ENCODE measurements around the gene SECTM1. TPM values are rescaled to one million over a fixed set of nuclear protein-coding genes. Genes with fewer than 3 reads are reported as not detected.

The SECTM1 gene
- total RNA-seq, 1 donor from 2014 or later: 3.0 TPM

DNA sequence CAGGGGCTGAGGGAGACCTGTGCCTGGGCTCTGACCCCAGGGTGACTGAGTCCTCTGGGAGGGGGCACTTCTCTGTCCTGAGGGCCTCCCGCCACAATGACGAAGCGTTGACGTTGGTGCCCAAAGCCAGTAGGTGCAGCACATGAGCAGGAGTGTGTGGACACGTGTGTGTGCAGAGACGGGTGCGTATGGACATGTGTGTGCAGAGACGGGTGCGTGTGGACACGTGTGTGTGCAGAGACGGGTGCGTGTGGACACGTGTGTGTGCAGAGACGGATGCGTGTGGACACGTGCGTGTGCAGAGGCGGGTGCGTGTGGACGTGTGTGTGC lies 15.4 kb downstream of the SECTM1 start:
- ATAC-seq: no peak

DNA sequence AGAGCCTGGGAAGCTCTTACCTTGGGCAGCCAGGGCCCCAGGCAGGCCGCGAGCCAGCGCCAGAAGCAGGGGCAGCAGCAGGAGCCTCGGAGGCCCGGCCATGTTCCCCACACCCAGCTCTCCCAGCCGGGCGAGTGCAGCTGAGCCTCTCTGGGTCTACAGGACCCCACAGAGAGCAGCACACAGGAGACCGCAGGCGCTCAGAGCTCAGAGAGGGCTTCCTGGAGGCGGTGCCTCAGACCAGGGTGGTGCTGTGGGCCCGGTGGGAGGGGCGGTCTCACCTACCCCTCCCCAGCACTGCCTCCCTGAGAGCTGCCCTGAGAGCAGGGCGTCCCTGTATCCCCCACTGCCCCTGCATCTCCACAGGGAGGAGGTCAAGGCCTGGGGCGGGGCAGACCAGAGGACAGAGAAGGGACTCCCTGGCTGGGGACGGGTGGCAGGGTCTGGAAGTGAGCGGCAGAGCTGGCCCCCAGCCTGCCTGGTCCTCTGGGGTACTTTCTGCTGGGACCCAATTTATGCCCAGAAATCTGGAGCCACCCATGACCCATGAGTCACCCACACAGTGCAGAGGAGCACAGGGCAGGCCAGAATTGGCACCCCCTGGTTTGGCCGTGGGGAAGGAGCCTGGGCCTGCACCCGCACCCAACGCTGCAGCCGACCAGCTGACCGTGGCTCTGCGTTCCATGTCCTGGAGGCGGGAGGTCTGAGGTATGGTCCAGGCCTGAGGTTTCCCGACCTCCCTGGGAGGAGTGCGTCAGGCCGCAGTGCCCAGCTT lies 16.0 kb downstream of the SECTM1 start, which contains the start of gene CD7:
Gene CD7 (minus strand): TSS at position 215 of the 775 bp plus-strand sequence. CDS start 113 bp downstream, at position 102.
- ATAC-seq: no peak

More for the DNA sequence above, 15.4 kb downstream of the SECTM1 start:
- no peak for DNase-seq (ENCODE audit: low spot score)

DNA sequence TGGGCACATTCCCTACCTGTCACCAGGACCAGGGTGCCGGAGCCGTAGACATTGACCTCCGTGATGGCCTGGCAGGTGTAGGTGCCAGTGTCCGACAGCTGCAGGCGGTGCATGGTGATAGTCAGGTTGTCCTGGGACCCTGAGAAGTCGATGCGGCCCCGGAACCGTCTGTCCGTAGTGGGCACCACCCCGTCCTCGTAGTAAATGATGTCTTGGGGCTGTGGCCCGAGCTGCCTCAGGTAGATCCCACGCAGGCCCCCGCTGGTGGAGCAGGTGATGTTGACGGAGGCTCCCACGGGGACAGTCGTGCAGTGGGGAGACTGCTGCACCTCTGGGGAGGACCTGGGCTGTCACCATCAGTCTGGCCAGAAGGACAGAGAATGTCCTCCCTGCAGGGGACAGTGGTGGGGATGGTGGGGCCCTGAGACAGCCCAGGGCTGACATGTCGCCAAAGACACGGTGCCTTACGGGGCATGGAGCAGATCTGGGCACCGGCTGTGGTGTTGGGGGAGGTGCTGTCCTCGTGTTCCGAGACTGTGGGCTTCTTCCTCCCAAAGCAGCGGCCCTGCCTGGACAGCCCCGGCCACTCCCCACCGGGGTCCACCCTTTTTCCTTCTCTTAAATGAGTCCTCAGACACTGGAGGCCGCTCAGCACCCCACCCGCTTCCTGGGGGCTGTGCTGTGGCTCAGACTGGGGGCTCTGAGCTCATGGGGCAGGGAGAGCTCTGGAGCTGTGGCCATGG lies 16.7 kb downstream of the SECTM1 start:
- ATAC-seq (no peak), DNase-seq (ENCODE audit: low spot score) (no peak)

More for the DNA sequence above, 16.0 kb downstream of the SECTM1 start, which contains the start of gene CD7:
- no peak for DNase-seq (ENCODE audit: low spot score)

DNA sequence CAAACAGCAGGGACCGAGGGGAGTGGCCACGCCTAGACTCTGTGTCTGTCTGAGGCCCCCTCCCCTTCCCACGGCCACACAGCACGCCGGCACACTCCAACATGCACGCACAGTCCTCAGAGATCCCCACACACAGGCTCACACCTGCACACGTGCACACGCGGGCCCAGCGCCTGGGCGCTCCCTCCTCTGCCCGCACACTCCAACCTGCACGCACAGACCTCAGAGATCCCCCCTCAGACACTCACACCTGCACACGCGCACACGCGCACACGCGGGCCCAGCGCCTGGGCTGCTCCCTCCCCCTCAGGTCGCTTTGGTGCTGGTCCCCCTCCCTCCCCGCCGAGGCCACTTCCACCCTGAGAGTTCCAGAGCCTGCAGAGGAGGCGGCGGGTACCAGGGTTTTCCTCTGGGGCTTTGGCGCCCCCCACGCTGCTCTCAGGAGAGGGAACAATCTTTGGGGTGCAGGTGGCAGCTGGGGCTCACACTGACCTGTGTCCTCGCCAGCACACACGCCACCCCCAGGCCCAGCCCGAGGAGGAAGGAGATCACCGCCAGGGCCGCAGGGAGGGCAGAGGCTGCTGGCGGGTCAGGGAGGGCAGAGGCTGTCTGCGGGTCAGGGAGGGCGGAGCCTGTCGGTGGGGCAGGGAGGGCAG lies 17.7 kb downstream of the SECTM1 start:
- no peak for DNase-seq (ENCODE audit: low spot score)

DNA sequence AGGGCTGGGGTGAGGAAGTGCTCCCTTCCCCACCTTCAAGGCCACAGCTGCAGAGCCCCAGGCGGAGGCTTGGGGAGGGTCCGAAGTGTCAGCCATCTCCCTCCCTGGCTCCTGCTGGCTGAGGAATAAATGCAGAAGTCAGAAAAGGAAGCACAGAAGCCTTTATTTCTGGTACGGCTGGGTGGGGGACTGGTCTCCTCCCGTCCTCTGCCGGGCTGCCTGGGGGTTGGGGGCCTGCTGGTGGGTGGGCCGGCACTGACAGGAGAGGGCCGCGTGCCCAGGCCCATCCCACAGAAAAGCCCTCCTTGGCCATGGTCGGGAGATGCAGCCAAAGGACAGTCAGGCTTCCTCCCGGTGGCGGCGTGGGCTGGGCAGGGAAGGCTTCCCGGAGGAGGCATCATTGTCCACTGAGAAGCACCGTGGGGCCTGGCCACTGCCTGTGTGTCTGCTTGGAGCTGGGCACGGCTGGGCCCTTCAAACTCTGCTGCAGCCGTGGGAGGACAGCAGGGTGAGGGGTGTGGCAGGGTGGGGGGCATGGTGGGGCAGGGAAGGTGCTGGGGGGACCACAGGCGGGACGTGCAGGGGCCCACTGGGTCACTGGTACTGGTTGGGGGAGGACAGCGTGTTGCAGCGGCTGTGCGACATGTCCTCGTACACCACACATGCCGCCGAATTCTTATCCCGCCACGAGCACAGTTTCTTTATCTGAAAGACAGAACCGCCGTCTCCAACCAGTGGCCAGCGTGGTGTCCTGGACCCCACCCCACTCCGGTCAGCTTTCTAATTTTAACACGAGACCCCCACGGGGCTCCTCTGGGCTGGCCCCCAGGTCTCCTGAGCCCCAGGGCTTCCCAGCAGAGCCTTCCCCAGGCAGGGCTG lies 18.6 kb downstream of the SECTM1 start:
- DNase-seq (ENCODE audit: low spot score) (no peak), ATAC-seq (no peak)

More for the DNA sequence above, 17.7 kb downstream of the SECTM1 start:
- ATAC-seq: peak; percentile 69

DNA sequence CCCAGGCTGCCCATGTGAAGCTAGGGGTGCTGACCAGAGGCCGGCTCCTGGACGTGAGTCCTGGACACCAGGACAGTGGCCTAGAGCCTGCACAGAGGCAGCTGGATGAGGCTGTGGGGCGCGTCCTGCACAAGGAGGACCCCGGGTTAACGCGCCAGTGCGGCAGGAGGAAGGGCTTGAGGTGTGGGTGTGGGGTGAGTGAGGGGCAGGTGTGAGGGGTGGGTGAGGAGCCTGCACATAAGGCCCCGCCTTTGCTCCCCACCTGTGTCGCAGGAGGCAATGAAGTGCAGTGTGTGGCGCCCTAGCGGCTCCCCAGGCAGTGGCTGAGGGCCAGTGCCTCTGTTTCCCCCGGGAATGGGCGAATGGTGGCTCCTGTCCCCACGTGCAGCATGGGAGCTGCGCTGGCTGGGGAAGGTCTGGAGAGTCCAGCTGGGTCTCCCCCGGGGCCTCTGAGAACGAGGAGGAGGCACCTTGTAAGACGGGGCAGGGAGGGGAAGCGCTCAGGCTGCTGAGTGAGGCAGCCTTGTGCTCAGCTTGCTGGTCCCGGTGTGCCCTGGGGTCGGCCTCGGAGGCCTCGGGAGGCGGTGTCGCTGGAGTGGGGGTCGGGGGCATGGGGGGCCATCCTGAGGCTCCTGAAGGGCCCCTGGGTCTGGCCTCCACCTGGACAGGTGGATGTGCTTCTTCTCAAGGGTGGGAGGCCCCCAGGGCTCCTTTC lies 19.4 kb downstream of the SECTM1 start:
- DNase-seq (ENCODE audit: low spot score) (no peak), ATAC-seq (no peak)

DNA sequence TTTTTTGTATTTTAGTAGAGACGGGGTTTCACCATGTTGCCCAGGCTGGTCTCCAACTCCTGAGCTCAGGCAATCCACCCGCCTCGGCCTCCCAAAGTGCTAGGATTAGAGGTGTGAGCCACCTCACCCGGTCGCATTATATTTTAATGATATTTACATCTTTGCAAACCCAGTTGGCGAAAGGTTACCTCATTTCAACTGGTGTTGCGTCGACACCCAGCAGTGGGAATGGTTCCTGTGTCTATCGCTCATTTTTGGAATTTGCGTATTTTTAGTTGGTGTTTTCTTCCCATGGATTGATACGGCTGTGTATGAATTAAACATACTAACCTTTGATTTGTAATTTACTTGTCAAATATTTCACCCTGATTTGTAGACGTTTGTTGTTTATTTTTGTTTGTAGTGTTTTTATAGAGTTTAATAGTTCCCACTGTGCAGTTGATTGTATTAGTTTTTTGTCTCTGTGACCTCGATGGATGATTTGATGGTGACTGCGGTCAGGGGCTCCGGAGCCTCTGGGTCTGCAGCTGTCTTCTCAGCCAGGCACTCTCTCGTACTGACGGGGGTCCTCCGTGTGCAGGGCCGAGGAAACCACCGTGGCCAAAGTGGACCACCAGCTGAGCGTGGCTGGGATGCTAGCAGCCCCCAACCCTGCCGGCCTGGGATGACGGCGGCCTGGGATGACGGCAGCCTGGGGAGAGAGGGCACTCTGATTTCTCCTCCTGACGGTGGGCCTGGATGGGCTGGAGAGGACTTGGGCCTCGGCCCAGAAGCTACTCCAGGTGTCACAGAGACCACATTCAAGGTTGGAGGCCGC lies 20.2 kb downstream of the SECTM1 start:
- no peak for ATAC-seq
- no peak for DNase-seq (ENCODE audit: low spot score)

DNA sequence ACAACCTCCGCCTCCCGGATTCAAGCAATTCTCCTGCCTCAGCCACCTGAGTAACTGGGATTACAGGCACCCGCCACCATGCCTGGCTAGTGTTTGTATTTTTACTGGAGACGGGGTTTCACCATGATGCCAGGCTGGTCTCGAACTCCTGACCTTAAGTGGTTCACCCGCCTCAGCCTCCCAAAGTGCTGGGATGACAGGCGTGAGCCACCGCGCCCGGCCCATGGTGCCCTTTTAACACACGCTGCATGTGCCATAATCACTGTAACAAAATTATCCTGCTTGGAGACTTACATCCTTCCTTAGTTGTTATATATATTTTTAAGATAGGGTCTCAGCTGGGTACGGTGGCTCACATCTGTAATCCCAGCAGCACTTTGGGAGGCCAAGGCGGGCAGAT lies 21.6 kb downstream of the SECTM1 start:
- ATAC-seq: no peak
- no peak for DNase-seq (ENCODE audit: low spot score)

DNA sequence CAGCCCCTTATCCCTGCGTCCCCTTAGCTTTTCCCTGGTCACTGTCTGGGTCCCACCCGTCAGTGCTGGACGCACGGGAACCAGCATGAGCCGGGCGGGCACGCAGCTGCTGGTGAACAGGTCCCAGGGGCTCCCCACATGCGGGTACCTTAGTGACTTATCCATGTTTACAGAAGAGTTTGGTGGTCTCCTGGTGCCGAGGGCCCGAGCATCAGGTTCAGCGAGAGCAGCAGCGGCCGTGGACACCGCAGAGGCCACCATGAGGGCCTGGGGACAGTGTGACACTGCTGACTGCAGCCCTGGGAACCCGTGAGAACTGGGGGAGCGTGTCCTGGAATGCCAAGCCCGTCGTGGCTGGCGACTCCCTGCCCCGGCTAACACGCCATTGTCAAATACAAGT lies 22.7 kb downstream of the SECTM1 start:
- ATAC-seq (no peak), DNase-seq (ENCODE audit: low spot score) (no peak)

DNA sequence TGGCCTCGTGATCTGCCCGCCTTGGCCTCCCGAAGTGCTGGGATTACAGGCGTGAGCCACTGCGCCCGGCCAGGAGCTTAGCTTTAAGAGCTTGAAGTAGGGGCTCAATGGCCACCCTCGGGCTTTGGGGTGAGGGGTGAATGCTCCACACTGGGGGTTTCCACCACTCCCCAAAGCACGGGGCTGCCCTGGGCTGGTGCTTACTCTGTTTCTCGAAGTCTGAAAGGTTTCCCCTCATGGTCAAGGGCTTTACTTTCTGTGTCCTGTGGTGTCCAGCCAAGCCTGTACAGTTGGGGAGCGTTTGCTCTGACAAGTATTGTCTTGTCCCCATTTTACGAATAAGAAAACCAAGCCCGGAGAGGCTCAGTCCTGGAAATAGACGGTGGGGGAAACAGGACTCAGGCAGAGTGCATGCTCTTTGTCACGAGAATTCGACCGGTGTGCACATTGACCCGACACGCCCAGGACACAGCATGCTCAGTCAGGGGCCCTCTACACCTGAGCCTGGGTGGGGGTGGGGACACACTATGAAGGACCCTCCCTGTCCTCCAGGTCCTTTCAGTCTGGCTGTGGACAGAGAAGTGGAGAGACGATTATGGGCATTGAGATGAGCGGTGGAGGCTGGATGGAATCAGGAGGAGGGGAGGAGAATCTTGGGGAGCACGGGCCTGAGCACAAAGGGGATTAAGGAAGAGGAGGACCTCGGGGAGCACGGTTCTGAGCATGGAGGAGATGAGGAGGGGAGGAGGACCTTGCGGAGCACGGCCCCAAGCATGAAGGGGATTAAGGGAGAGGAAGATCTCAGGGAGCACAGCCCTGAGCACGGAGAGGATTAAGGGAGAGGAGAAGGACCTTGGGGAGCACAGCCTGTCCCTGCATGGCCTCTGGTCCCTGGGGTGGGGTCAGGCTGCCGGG lies 23.7 kb downstream of the SECTM1 start:
- DNase-seq (ENCODE audit: low spot score) (no peak), ATAC-seq (peak; percentile 80)

DNA sequence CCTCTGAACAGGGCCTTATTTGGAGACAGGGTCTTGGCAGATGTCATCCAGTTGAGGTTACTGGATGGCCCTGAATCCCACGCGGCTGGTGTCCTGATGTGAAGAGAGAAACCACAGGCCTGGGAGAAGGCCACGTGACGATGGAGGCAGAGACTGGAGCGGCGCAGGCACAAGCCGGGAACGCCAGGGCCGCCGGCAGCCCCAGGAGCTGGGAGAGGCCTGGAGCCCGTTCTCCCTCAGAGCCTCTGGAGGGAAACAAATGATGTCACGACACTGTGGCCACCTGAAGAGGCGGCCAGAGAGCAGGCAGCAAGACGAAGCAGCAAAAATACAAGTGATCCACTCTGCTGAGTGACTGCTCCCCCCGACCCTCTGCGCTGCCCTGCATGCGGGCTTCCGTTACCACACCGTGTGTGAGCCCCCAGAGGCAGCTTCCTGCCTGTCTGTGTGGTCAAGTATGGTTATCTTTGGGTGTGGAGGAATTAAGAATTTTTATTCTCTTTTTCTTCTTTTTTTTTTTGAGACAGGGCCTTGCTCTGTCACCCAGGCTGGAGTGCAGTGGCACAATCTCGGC lies 27.8 kb downstream of the SECTM1 start:
- DNase-seq (ENCODE audit: low spot score) (no peak), ATAC-seq (no peak)

DNA sequence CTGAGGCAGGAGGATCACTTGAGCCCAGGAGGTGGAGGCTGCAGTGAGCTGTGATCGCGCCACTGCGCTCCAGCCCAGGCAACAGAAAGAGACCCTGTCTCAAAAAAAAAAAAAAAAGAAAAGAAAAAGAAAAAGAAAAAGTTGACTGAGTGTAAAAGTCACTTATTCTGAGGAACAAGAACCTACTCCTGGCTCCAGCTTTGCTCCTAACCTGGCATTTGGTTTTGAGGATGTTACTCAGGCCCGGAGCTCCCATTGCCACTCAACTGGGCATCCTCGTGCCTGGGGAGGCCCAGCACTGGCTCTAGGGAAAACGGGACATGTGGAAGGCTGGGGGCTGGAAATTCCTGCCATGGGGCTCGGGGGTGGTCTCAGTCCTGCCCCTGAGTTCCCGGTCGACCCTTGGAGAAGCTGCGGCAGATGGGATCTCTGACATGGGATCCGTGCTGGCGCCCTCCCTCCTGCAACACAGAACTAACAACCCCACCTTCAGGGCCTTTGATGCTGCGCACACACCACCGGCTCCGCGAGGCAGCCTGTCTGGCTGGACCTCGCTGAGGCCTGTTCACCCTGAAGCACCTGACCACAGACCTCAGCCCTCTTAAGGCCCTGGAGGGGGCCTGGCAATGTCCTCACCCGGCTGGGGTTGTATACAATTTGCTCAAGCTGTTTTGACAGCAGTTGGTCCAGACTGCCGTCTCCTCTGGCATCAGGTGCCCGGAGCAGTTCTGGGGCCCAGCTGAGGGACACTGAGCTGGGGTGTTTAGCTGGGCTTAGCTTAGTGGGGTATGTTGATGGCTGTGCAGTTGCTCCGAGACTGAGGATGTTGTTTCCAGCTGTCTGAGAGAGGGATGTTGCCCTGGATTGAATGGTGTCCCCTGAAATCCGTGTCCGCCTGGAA lies 28.5 kb downstream of the SECTM1 start:
- ATAC-seq (no peak), DNase-seq (ENCODE audit: low spot score) (no peak)

DNA sequence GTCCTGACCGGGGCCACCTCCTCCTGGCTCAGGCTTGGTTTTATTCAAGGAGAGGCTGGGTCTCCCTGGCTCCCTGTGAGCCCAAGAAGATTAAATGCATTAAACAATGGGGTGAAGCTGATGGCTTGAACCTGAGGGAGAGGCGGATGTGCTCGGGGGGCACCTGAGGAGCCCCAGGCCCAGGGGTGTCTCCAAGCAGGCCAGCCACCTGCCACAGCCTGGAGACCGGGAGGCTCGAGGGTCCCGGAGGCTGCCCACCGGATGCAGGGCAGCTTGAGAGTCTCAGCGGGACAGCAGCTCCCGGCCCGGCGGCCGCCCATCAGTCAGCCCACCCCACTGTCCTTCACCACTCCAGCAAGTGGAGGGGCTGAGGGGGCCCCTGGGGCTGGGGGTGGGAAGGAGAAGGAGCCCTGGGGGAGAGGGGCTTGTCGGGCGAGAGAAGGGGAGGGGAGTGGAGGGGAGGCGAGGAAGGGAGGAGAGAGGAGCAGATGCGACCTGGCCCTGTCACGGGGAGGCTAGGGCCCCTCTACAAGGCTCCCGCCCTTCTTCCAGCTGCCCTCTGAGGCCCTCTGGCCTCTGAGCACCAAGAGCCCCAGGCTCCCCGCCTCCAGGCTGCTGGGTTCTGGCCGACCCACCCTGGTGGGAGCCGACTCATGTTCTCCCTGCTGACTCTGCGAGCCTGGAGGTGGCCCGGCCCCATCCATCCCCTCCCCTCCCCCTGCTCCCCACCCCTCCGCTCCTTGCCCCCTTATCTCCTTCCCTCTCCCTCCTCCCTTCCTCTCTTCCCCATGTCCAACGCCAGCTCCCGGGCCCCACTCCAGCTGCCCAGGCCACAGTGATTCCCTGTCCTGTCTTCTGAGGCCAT lies 29.4 kb downstream of the SECTM1 start:
- DNase-seq (ENCODE audit: low spot score): no peak
- ATAC-seq: no peak

DNA sequence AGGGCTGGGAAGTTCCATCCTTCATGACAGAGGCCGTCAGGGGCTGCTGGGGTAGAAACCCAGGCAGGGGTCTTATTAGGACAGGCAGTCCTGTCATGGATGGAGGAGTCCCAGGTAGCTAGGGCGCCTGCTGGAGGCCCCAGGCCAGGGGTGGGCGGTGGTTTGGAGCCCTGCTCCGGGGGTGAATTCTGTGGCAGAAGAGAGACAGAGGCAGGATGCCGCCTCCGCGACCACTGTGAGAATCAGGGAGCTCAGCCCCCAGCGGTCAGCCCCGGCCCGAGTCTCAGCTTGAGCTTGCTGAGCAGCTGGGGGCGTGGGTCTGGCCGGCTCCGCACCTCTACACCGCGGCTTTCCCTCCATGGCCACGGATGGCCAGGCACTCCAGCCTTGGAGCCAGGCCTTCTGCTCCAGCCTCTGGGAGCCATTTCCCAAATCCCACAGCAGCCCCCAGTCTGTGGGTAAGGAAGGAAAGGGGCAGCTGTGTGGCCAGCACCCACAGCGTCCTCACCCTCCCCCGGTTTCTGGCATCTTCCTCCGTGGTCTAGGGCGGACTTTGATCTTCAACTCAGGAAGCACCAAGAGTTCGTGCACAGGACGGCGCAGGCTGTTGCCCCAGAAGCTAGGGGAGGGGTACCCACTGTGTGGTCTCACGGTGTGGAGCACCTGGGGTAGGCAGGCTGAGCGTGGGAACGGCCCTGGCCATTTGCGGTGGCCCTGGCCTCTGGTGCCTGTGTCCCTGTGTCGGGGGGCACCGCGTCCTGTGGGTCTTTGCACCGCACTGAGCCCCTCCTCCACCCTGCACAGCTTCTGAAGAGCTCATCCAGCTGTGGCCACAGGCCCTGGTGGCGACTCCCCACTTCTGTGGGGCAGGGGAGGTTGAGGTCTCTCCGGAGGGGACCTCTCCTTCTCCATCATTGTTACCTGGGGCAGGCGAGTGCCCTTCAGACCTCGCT lies 30.3 kb downstream of the SECTM1 start:
- peak; percentile 39 for ATAC-seq
- DNase-seq (ENCODE audit: low spot score): no peak

DNA sequence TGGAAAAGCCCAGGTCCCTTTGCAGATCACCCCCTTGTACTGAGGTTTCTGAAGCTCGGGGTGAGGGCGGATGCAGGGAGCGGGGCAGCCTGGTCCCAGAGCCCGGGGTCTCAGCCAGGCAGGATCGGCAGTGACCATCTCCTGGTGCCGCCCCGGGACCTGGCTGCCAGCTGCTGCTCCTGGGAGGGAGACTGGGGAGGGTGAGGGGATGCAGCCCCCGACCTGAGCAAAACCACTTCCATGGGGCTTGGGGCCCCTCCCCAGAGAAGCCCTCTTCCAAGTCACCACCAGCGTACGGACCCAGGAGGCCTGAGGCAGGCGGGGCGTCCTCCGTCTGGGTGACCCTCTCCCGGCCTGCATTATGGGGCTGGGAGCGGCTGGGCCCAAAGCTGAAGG lies 31.0 kb downstream of the SECTM1 start:
- DNase-seq (ENCODE audit: low spot score): no peak
- no peak for ATAC-seq
